Suppressor macrophage treated with lipopolysaccharide for 1 hour (primary cell): ENCODE measurements around the gene CHRM4.

Experiments used
- DNase-seq, 3 donors: peaks; one replicate each; pipeline ENCODE4 v3.0.0-alpha.2; 2020 to 2022

The CHRM4 gene

DNA sequence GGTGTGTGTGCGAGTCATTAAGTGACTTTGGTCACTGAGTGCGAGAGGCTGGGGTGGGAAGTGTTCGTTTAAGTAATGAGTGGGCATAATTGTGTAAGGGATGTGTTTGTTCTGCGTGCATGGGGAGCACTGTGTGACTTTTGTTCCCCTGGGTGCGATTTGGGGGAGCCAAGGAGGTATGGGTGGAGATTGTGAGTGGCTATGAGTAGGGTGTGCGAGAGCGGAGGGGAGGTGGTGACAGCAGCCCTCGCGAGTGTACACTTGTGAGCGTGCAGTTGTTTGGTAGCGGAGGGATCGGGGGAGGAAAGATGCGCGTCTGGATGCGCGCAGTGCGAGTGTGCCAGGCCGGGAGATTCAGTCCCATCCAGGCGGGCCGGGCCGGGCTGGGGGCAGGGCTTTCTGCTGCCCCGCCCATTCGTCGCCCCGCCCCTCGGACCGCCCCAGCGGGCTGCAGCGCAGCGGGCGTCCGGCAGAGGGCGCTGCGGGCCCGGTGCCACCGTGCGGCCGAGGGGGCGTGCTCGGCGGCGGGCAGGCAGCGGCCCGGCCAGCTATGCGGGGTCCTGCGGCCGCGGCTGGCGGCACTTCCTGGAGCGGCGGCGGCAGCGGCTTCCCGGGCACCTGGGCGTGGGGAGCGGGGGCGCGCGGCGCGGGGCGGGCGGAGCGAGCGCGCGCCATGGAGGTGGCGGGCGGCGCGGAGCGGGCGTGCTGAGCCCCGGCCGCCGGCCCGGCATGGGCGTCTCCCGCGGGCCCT, 44.5 kb downstream of the CHRM4 start, which contains the start of gene DGKZ:
Gene DGKZ, plus strand, starts transcription at position 578 of the 751 bp plus-strand sequence. CDS start 197 bp downstream, outside the sequence.
- peak; percentile 89 to 95 (median 93) for DNase-seq

DNA sequence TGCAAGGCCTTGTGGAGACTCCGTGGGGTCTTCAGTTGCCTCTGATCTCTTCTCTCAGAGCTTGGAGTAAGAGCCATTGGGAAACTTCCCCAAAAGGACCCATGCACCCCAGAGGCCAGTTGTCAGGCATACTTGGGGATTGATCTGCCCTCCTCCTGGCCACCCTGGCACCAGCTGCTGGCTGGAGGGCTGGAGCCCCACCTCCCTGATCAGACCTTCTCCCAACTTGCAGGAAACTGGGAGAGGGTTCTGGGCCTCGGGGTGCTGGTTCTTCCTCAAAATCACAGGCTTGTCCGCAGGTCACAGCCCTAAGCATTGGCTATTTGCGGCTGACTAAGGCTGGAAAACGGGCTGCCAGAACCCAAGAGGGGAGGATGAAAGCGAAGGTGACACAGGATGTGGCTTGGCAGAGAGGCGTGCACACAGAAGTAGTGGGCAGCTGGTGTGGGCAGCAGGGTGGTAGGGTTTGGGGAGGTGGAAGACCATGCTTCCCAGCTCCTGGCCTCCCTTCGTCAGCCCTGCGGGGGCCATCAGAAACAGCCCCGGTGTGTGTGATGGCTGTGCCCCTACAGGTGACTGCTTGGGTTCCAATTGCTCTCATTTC, 45.6 kb downstream of the CHRM4 start:
- DNase-seq: peak; percentile 60 to 69 (median 64)

DNA sequence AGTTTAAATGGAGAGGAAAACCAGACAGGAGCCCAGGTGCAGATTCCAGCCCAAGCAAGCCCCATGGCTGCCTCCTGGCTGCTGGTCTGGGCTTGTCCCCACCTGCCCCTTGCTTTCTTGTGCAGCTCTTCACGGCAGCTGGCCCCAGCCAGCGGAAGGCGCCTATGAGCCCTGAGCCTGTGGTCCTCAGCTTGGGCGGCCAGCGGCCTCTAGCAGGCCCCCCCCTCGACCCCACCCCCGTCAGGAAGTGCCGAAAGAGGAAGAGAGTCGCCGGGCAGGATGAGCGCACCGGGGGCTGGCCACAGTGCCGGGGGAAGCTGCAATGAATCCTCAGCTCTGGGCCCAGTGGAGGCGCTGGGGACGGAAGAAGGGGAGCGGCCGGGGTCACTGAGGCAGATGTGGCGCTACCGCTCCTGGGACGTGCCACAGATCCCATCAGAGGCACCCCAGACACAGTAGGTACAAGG, 46.4 kb downstream of the CHRM4 start:
- DNase-seq: peak; percentile 82 to 90 (median 84)

DNA sequence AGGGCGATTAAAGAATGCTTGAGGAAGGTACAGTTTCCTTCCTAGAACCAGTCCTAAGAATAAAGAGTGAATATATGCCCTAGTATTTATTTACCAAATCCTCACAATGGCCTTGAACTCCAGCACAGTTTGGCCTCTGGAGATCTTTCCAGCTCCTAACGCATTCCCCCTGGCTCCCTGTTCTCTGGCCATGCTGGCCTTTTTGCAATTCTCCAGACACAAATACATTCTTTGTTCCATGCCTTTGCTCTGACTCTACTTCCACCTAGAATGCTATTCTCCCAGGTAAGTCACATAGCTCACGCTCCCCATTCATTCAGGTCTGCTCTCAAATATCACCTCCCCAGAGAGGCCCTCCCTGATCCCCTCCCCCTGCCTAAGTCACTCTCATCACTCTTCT, 48.1 kb downstream of the CHRM4 start:
- no peak for DNase-seq

DNA sequence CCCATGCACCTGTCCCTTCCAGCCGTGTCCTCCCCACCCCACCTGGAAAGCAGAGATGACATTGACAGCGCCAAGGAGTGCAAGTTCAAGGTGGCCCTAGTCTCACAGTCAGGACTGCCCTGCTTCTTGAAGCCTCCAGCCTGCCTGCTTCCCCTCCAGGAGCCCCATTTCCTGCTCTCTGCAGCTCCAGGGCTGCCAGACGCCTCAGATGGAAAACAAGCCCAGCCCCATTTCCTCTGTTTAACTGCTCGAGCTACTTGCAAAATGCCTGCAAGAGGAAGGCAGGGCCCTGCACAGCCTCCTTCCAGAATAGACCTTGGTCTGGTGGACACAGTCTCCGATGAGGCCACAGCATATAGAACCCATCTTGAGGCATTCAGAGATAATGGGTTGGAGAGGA, 49.3 kb downstream of the CHRM4 start:
- no peak for DNase-seq

DNA sequence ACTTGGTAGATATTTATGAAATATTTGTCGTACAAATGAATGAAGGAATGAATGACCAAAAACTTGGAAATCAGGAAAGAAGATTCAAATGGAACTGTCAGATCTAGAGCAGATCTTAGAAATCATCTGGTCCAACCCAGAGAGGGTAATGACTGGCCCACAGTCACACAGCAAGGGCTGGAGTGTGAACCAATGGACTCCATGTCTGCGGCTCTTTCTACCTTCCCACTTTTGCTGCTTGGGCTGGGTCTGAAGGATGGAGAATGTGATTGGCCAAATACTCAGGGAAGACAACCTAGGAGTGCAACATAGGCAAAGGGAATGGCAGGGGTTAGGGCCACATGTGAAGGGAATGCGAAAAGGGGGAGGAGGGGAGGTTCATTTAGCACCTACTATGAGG, 50.1 kb downstream of the CHRM4 start:
- DNase-seq: no peak

DNA sequence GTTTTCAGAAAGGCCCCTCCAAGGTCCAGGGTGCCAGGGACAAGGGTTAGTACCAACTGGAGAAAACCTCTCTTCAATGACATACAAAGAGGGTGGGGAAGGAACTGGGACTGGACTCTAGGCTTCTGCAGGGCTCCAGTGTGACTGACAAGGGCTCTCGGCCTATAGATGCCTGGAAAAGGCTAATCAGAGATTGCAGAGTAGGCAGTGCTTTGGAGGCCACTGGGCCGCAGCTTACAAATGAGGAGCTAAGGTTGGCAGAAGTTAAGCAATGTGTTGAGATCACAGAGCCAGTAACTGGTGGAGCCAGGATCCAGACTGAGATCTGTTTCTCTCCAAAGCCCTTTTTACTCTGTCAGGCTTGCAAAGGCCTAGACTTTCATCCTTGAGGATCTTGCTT, 51.8 kb downstream of the CHRM4 start:
- peak; percentile 62 to 65 (median 63) for DNase-seq

DNA sequence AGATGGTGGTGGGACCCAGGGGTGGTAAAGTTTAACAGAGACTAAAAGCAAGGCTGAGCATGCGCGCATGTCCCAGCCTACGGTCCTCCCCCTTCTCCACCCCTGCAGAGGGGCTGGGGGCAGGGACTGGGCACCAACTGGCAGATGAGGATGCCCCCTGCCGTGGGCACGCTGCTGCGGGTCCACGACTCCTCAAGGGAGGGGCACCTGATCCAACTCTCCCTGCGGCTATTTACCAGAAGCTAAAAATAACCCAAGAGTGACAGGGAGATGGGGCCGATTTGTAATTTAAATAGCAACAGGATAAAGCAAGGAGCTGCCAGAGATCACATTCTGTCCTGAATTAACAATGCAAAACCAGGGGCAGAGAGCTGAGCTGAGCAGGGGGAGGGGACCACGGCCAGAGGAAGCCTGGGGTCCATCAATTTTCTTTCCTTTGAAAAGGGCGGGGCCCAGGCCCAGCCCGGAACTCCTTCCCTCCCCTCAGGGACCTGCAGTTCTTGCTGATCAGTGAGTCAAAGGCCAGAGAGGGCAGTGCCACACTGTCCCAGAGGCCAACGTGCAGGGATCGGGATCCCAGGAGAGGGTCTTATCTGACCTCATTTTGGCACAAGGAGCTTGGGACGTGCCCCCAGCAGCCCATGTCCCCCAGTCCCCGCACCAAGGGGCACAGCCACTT, 52.4 kb downstream of the CHRM4 start:
- no peak for DNase-seq

DNA sequence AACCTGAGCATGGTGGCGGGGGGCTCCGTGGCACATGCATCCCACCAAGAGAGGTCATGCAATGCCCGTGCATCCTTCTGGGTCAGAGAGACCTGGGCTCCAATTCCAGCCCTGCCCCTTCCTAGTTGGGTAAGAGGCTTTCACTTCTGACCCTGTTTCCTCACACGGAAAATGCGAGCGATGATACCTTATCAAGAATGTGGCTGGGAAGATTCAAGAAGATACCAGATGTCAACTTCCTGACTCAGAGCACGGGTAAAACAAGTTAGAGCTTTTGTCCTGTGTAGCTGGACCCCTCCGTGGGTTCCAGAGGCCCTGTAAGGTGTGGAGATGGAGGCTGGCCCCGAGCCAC, 53.0 kb downstream of the CHRM4 start:
- DNase-seq: no peak

DNA sequence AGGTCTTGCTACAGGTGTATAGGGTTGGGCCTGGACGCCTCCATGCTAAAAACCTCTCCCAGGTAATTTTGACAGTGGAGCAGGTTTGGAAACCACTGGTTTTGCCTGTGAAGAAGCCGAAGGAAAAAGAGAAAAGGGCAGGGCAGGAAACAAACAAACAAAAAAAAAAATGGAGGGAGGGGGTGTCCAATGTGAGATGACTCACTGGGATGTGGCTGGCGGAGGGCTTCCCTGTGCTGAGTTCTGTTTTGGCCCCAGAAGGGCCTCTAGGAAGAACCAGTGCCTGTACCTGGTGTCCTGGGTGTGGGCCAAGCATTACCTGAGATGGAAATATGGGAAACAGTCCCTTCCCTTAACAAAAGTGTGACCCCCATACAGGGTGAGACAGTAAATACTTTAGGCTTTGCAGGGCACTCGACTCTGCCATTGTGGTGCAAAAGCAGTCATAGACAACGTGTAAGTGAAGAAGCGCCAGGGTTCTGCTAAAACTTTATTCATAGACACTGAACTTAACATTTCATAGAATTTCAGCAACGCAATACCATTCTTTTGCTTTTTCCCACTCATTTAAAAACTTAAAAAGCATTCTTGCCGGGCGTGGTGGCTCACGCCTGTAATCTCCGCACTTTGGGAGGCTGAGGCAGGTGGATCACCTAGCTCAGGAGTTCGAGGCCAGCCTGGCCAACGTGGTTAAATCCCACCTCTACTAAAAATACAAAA, 53.8 kb downstream of the CHRM4 start:
- peak in 2 of 3 donors; percentile 39 to 47 for DNase-seq

DNA sequence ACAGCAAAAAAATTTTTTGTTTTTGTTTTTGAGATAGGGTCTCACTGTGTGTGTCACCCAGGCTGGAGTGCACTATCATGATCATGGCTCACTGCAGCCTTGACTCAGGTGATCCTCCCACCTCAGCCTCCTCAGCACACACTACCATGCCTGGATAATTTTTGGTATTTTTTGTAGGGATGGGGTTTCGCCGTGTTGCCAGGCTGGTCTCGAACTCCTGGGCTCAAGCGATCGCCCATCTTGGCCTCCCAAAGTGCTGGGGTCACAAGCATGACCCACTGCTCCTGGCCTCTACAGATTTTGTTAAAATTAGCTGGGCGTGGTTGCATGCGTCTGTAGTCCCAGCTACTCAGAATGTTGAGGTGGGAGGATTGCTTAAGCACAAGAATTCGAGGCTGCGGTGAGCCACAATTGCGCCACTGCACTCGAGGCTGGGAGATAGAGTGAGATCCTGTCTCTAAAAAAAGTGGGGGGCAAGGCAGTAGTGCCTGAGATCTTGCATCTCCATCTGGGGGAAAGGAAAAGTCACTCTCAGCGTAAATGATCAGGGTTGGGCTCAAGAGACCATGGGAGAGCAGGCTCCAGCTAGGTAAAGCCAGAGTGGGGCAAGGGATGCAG, 54.9 kb downstream of the CHRM4 start:
- peak; percentile 74 to 79 (median 78) for DNase-seq

DNA sequence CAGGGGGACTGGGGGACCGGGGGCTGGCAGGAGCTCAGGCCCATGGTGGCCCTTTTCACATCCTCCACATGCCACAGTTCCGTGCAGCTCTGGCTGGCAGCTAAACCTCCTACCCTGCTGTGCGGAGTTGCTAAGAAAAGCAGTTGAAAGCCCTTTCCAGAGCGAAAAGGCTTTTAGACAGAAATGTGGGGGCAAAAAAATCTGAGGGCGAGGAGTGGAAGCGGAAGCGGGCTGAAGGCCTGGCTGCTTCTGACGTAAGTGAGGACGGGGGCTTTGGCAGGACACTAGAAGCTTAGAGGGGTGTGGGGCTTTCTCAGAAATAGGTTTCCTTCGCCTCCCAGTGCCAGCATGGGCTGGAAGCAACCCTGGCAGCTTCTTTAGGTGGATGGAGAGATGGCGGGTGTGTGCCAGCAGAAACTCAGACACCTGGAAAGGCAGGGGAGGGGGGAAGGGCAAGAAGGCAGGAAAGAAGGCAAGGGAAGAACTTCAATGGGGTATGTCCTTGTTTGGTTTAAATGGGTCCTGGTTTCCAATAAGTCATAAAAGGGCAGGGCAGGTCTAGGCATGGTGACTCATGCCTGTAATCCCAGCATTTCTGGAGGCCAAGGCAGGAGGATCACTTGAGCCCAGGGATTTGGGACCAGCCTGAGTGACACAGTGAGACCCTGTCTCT, 55.5 kb downstream of the CHRM4 start:
- DNase-seq: no peak

DNA sequence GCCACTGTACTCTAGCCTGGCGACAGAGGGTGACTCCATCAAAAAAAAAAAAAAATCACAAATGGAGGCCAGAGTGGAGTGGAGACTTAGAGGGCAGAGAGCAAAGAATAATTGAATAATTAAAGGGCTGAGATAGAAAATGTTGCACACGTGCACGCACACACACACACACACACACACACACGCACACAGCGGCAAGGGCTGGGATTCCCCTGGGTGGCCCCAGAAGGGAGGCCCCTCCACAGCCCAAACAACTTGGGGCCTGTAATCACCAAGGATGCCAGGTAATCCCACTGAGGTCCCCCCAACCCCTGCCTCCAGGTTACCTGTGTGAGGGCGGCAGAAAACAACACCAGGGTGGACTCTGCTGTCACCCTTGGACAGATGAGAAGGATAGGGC, 56.3 kb downstream of the CHRM4 start:
- DNase-seq: no peak

DNA sequence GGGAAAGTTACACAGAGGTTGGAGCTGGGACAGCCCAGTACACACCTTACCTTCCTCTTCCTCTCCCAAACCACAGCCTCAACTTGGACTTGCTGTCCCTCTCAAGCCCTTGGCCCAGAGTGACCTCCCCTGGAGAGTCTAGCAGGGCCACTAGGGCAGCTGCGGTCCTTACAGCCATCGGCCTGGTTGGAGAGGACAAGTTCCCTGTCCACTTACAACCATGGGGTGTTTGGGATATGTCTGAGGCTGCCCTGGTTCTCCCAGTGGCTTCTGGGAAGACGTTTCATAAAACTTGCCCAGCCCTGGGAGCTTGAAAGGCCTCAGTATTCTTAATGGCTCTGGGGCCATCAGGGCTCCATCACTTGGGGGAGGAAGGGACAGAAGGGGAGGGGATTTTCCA, 57.4 kb downstream of the CHRM4 start:
- no peak for DNase-seq
